ENCODE results near the gene KRT12.

KRT12 gene

DNA sequence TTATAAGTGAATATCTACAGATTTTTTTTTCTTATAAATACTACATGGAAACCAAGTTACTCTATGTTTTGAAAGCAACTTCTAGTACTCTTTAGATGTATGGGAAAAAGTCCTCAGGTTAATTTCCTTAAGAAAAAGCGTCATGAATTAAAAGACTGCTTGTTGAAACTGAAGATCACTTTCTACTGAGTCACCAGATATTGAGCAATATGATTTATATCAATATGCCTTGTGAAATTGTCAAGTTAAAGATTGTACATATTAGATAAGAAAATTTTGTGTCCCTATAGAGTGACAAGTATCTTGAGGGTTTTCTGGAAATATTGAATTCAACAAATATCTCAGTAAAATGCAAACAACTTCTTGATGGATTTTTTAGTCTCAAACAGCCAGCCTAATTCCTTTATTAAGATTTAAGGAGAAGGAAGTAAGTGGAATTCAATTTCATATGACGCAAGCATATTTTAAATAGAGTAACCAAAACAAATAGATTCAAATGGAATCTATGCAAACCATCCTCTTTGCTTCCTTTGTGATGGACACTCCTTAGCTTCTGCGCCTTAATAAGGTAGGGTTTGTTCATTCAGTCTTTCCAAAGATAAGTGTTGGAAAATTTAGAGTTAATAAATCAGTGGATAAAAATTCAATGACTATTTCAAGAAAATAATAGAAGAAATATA is 16.6 kb downstream of the KRT12 start:
- ATAC-seq, result no peak

DNA sequence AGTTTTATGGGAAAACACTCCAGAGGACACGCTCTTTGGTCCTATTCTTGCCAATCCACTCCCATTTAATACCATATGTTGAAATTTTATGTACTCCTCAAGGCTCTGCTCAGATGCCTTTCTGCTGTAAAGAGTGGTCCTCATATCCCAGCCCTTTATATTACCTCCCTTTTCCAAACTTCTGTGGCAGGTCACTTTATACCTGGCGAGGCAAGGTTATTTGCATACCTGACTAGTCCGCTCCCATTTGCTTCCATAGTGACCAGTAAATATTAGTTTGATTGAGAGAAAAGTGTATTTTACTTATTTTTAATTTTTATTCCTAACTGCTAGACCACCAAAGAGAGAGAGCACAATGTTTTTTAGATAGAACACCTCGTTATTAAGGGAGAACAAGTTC is 17.3 kb downstream of the KRT12 start:
- TF ChIP-seq PPARA (CRISPR knock-in tag; IDR thresholded peaks at IDR 0.05; ENCODE audit: borderline replicate concordance) (no peak), TCF4 (CRISPR knock-in tag; IDR thresholded peaks at IDR 0.05; ENCODE audit: borderline replicate concordance) (no peak), ZNF70 (CRISPR knock-in tag; IDR thresholded peaks at IDR 0.05) (no peak), ZNF565 (CRISPR knock-in tag; conservative IDR thresholded peaks at IDR 0.05; ENCODE audit: low read depth) (no peak), SNAI2 (CRISPR knock-in tag; IDR thresholded peaks at IDR 0.05) (no peak), ARNTL (CRISPR knock-in tag; IDR thresholded peaks at IDR 0.05; ENCODE audit: borderline replicate concordance, low read depth) (no peak), CSDC2 (CRISPR knock-in tag; IDR thresholded peaks at IDR 0.05) (no peak), ESRRG (CRISPR knock-in tag; IDR thresholded peaks at IDR 0.05) (no peak), OSR1 (CRISPR knock-in tag; IDR thresholded peaks at IDR 0.05) (no peak), ZFP3 (CRISPR knock-in tag; IDR thresholded peaks at IDR 0.05) (no peak), TOX (CRISPR knock-in tag; IDR thresholded peaks at IDR 0.05; ENCODE audit: borderline replicate concordance) (no peak), GLIS3 (CRISPR knock-in tag; IDR thresholded peaks at IDR 0.05) (no peak), ZC3H10 (CRISPR knock-in tag; IDR thresholded peaks at IDR 0.05) (no peak)
- TF ChIP-seq, protein P1, sequence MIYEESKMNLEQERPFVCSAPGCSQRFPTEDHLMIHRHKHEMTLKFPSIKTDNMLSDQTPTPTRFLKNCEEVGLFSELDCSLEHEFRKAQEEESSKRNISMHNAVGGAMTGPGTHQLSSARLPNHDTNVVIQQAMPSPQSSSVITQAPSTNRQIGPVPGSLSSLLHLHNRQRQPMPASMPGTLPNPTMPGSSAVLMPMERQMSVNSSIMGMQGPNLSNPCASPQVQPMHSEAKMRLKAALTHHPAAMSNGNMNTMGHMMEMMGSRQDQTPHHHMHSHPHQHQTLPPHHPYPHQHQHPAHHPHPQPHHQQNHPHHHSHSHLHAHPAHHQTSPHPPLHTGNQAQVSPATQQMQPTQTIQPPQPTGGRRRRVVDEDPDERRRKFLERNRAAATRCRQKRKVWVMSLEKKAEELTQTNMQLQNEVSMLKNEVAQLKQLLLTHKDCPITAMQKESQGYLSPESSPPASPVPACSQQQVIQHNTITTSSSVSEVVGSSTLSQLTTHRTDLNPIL (CRISPR knock-in tag; IDR thresholded peaks at IDR 0.05; ENCODE audit: low read depth), result no peak
- TF ChIP-seq, protein P2, sequence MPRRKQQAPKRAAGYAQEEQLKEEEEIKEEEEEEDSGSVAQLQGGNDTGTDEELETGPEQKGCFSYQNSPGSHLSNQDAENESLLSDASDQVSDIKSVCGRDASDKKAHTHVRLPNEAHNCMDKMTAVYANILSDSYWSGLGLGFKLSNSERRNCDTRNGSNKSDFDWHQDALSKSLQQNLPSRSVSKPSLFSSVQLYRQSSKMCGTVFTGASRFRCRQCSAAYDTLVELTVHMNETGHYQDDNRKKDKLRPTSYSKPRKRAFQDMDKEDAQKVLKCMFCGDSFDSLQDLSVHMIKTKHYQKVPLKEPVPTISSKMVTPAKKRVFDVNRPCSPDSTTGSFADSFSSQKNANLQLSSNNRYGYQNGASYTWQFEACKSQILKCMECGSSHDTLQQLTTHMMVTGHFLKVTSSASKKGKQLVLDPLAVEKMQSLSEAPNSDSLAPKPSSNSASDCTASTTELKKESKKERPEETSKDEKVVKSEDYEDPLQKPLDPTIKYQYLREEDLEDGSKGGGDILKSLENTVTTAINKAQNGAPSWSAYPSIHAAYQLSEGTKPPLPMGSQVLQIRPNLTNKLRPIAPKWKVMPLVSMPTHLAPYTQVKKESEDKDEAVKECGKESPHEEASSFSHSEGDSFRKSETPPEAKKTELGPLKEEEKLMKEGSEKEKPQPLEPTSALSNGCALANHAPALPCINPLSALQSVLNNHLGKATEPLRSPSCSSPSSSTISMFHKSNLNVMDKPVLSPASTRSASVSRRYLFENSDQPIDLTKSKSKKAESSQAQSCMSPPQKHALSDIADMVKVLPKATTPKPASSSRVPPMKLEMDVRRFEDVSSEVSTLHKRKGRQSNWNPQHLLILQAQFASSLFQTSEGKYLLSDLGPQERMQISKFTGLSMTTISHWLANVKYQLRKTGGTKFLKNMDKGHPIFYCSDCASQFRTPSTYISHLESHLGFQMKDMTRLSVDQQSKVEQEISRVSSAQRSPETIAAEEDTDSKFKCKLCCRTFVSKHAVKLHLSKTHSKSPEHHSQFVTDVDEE (CRISPR knock-in tag; IDR thresholded peaks at IDR 0.05), result no peak
- TF ChIP-seq, protein P3, sequence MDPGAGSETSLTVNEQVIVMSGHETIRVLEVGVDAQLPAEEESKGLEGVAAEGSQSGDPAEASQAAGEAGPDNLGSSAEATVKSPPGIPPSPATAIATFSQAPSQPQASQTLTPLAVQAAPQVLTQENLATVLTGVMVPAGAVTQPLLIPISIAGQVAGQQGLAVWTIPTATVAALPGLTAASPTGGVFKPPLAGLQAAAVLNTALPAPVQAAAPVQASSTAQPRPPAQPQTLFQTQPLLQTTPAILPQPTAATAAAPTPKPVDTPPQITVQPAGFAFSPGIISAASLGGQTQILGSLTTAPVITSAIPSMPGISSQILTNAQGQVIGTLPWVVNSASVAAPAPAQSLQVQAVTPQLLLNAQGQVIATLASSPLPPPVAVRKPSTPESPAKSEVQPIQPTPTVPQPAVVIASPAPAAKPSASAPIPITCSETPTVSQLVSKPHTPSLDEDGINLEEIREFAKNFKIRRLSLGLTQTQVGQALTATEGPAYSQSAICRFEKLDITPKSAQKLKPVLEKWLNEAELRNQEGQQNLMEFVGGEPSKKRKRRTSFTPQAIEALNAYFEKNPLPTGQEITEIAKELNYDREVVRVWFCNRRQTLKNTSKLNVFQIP (CRISPR knock-in tag; IDR thresholded peaks at IDR 0.05; ENCODE audit: borderline replicate concordance, low read depth), result no peak
- TF ChIP-seq, protein P4, sequence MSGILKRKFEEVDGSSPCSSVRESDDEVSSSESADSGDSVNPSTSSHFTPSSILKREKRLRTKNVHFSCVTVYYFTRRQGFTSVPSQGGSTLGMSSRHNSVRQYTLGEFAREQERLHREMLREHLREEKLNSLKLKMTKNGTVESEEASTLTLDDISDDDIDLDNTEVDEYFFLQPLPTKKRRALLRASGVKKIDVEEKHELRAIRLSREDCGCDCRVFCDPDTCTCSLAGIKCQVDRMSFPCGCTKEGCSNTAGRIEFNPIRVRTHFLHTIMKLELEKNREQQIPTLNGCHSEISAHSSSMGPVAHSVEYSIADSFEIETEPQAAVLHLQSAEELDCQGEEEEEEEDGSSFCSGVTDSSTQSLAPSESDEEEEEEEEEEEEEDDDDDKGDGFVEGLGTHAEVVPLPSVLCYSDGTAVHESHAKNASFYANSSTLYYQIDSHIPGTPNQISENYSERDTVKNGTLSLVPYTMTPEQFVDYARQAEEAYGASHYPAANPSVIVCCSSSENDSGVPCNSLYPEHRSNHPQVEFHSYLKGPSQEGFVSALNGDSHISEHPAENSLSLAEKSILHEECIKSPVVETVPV (CRISPR knock-in tag; IDR thresholded peaks at IDR 0.05), result no peak
- TF ChIP-seq, protein P5, sequence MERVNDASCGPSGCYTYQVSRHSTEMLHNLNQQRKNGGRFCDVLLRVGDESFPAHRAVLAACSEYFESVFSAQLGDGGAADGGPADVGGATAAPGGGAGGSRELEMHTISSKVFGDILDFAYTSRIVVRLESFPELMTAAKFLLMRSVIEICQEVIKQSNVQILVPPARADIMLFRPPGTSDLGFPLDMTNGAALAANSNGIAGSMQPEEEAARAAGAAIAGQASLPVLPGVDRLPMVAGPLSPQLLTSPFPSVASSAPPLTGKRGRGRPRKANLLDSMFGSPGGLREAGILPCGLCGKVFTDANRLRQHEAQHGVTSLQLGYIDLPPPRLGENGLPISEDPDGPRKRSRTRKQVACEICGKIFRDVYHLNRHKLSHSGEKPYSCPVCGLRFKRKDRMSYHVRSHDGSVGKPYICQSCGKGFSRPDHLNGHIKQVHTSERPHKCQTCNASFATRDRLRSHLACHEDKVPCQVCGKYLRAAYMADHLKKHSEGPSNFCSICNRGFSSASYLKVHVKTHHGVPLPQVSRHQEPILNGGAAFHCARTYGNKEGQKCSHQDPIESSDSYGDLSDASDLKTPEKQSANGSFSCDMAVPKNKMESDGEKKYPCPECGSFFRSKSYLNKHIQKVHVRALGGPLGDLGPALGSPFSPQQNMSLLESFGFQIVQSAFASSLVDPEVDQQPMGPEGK (CRISPR knock-in tag; IDR thresholded peaks at IDR 0.05; ENCODE audit: borderline replicate concordance), result no peak
- no peak for ATAC-seq

More for the DNA sequence above, 16.6 kb downstream of the KRT12 start:
- TF ChIP-seq SNAI2 (CRISPR knock-in tag; IDR thresholded peaks at IDR 0.05) (no peak), RARB (CRISPR knock-in tag; IDR thresholded peaks at IDR 0.05) (no peak), TCF4 (CRISPR knock-in tag; IDR thresholded peaks at IDR 0.05; ENCODE audit: borderline replicate concordance) (no peak)

DNA sequence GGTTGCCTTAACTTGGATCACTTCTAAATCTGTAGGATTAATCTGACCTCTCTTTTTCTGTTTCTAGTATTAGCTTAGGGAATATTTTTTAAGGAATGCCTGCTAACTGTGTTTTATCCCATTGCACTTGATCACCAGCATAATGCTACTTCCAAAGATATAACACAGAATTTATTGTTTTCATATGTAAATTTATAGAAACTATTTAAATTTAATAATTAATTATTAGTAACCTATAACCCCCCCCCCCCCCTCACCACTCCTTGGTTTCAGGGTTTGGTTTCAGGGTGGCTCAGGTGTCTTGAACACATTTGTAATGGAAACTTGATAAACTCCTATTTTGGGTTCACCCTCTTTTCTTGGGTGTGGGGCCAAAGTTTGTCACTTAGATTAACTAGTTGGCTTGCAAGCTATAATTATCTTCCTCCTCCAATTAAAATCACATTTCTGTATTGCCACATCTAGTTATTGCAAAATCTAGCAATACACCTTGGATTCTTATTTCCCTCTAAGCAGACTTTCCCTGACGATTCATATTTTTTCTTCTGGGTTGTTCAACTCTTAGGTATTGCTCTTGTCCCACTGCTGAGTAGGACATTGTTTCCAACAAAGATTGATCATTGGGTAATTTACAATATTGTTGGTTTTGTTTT is 18.3 kb downstream of the KRT12 start:
- ATAC-seq, result no peak
- TF ChIP-seq SNAI2 (CRISPR knock-in tag; IDR thresholded peaks at IDR 0.05) (no peak), ARNTL (CRISPR knock-in tag; IDR thresholded peaks at IDR 0.05; ENCODE audit: borderline replicate concordance, low read depth) (no peak), ESRRG (CRISPR knock-in tag; IDR thresholded peaks at IDR 0.05) (no peak), ISL1 (CRISPR knock-in tag; IDR thresholded peaks at IDR 0.05) (no peak), TOX (CRISPR knock-in tag; IDR thresholded peaks at IDR 0.05; ENCODE audit: borderline replicate concordance) (no peak), ZNF70 (CRISPR knock-in tag; IDR thresholded peaks at IDR 0.05) (no peak)
- TF ChIP-seq, protein P4 (CRISPR knock-in tag; IDR thresholded peaks at IDR 0.05), result no peak
- TF ChIP-seq, protein P2 (CRISPR knock-in tag; IDR thresholded peaks at IDR 0.05), result no peak

All from SK-N-SH treated with all-trans-retinoic acid at 6 μM for 48 hours (cell line).